Measurements from ENCODE around the gene SLC16A4.
A peak's percentile ranks its signal among the peaks of the same experiment; 100 is the strongest.

DNA sequence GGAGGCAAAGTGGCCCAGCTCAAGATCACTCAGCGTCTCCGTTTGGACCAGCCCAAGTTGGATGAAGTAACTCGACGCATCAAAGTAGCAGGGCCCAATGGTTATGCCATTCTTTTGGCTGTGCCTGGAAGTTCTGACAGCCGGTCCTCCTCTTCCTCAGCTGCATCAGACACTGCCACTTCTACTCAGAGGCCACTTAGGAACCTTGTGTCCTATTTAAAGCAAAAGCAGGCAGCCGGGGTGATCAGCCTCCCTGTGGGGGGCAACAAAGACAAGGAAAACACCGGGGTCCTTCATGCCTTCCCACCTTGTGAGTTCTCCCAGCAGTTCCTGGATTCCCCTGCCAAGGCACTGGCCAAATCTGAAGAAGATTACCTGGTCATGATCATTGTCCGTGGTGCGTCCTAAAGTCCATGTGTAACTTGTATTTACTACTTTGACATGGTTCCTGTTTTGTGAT is 48.9 kb downstream of the SLC16A4 start:
- TF ChIP-seq CTCF (IDR thresholded peaks at IDR 0.05; ENCODE audit: low read depth, low read length) (no peak), POLR2A (IDR thresholded peaks at IDR 0.05; ENCODE audit: extremely low read depth, insufficient read length) (no peak)
- TF ChIP-seq, protein P1, sequence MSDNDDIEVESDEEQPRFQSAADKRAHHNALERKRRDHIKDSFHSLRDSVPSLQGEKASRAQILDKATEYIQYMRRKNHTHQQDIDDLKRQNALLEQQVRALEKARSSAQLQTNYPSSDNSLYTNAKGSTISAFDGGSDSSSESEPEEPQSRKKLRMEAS (IDR thresholded peaks at IDR 0.05; ENCODE audit: low read depth, low read length) = peak; percentile 22; the same call in 1 of the 2 replicates

Measured in NB4 (cell line).